Peyer's patch (tissue), 4 donors: Measurements from ENCODE around the gene WDR75. TPM values are rescaled to one million over a fixed set of nuclear protein-coding genes. Genes with fewer than 3 reads are reported as not detected.

Experiments used
- DNase-seq, 3 donors: peaks; one replicate each; pipeline ENCODE4 v3.0.0-alpha.2; 2017 to 2019
- H3K27ac ChIP-seq, 4 donors: fragments of 200-600 bp; sonication (generic); one replicate each; pipeline ENCODE4 v1.5.1; 2016 to 2019
- H3K27me3 ChIP-seq, 2 donors: fragments of 200-600 bp; sonication (generic); one replicate each; pipeline ENCODE4 v1.5.1; 2019
- H3K36me3 ChIP-seq, 3 donors: fragments of 200-600 bp; sonication (generic); one replicate each; pipeline ENCODE4 v1.5.1; 2016 to 2019
- H3K4me1 ChIP-seq, 4 donors: fragments of 200-600 bp; sonication (generic); one replicate each; pipeline ENCODE4 v1.5.1; 2016 to 2019
- H3K4me3 ChIP-seq, 4 donors: fragments of 200-600 bp; sonication (generic); 1 replicate in 3 of 4; 2 replicates in 1 of 4; pipeline ENCODE4 v1.5.1; 2016 to 2019; ENCODE audit warnings: mild to moderate bottlenecking in 1 of 4
- H3K9me3 ChIP-seq, 4 donors: fragments of 200-600 bp; sonication (generic); one replicate each; pipeline ENCODE4 v1.5.1; 2016 to 2019; ENCODE audit warnings: mild to moderate bottlenecking in 1 of 4
- POLR2A ChIP-seq, 2 donors: fragments of 450-650 bp; IDR thresholded peaks; one replicate each; pipeline ENCODE4 v1.5.1; 2017; ENCODE audit warnings: antibody characterized with exemption in 2 of 2, mild to moderate bottlenecking in 2 of 2, moderate library complexity in 2 of 2
- total RNA-seq, 4 donors: library from RNA; depleted of rRNA; stranded (reverse); fragments of >200 nt; gene quantifications; one replicate each; pipeline ENCODE4 v1.1.0, GENCODE V29; 2016
- TF ChIP-seq, protein P1 (sequence below), 6 experiments: fragments of 450-650 bp in 4 of 6; fragments of 200-600 bp in 2 of 6; sonication (generic) in 1 of 6; IDR thresholded peaks; one replicate each; pipeline ENCODE4 v1.5.1; 2017 to 2019; ENCODE audit warnings: antibody characterized with exemption in 6 of 6, mild to moderate bottlenecking in 3 of 6, moderate library complexity in 1 of 6

The WDR75 gene
- total RNA-seq, 4 donors from 2014 or later = 21.5 to 45.4 (median 32.3) TPM

- Histone ChIP-seq H3K4me1 (peaks cover 0 to 16% (median 8%) of the 10 kb centered on the region in 4 donors), H3K36me3 (no peaks in the 10 kb centered on the region), H3K4me3 (no peak overlapping the region), H3K27ac (no peak overlapping the region), H3K27me3 (no peaks in the 10 kb centered on the region), H3K9me3 (no peaks in the 10 kb centered on the region)
- peak in 1 of 3 donors; percentile 16 for DNase-seq
- TF ChIP-seq POLR2A (IDR thresholded peaks at IDR 0.05) = no peak
- TF ChIP-seq, protein P1, sequence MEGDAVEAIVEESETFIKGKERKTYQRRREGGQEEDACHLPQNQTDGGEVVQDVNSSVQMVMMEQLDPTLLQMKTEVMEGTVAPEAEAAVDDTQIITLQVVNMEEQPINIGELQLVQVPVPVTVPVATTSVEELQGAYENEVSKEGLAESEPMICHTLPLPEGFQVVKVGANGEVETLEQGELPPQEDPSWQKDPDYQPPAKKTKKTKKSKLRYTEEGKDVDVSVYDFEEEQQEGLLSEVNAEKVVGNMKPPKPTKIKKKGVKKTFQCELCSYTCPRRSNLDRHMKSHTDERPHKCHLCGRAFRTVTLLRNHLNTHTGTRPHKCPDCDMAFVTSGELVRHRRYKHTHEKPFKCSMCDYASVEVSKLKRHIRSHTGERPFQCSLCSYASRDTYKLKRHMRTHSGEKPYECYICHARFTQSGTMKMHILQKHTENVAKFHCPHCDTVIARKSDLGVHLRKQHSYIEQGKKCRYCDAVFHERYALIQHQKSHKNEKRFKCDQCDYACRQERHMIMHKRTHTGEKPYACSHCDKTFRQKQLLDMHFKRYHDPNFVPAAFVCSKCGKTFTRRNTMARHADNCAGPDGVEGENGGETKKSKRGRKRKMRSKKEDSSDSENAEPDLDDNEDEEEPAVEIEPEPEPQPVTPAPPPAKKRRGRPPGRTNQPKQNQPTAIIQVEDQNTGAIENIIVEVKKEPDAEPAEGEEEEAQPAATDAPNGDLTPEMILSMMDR (IDR thresholded peaks at IDR 0.05) = no peak
Measured at GRCh38 chr2:189442468-189442867, 1.2 kb downstream of the WDR75 start.

GRCh38 chr2:189444322-189444721, 3.0 kb downstream of the WDR75 start:
- Histone ChIP-seq H3K27ac (no peak overlapping the region), H3K4me1 (peaks cover 0 to 16% (median 8%) of the 10 kb centered on the region in 4 donors), H3K36me3 (peaks cover 0 to 13% (median 1%) of the 10 kb centered on the region in 3 donors), H3K4me3 (no peak overlapping the region), H3K27me3 (no peaks in the 10 kb centered on the region), H3K9me3 (no peaks in the 10 kb centered on the region)
- TF ChIP-seq POLR2A (IDR thresholded peaks at IDR 0.05) = no peak
- TF ChIP-seq, protein P1 (IDR thresholded peaks at IDR 0.05) = no peak
- DNase-seq = no peak

GRCh38 chr2:189446780-189447179, 5.5 kb downstream of the WDR75 start:
- no peak overlapping the region for H3K27ac ChIP-seq
- no peak for TF ChIP-seq POLR2A (IDR thresholded peaks at IDR 0.05)
- TF ChIP-seq, protein P1 (IDR thresholded peaks at IDR 0.05) = no peak
- H3K36me3 ChIP-seq = peaks cover 0 to 37% (median 3%) of the 10 kb centered on the region in 3 donors
- H3K27me3 ChIP-seq = no peaks in the 10 kb centered on the region
- peaks cover 0 to 12% (median 5%) of the 10 kb centered on the region in 4 donors for H3K4me1 ChIP-seq
- no peaks in the 10 kb centered on the region for H3K9me3 ChIP-seq
- H3K4me3 ChIP-seq = no peak overlapping the region
- DNase-seq = no peak

GRCh38 chr2:189454009-189454408, 12.7 kb downstream of the WDR75 start:
- no peak overlapping the region for H3K27ac ChIP-seq
- H3K9me3 ChIP-seq = no peaks in the 10 kb centered on the region

GRCh38 chr2:189465076-189465475, 23.8 kb downstream of the WDR75 start:
- TF ChIP-seq POLR2A (IDR thresholded peaks at IDR 0.05) = no peak
- TF ChIP-seq, protein P1 (IDR thresholded peaks at IDR 0.05) = no peak

More at GRCh38 chr2:189454009-189454408, 12.7 kb downstream of the WDR75 start:
- no peak for DNase-seq
- peaks cover 0 to 83% (median 3%) of the 10 kb centered on the region in 3 donors for H3K36me3 ChIP-seq
- no peaks in the 10 kb centered on the region for H3K27me3 ChIP-seq
- TF ChIP-seq, protein P1 (IDR thresholded peaks at IDR 0.05) = no peak
- TF ChIP-seq POLR2A (IDR thresholded peaks at IDR 0.05) = no peak
- H3K4me3 ChIP-seq = no peak overlapping the region
- H3K4me1 ChIP-seq = no peaks in the 10 kb centered on the region

More at GRCh38 chr2:189465076-189465475, 23.8 kb downstream of the WDR75 start:
- DNase-seq = no peak
- Histone ChIP-seq H3K27ac (no peak overlapping the region), H3K36me3 (peaks cover 0 to 74% (median 0%) of the 10 kb centered on the region in 3 donors), H3K27me3 (no peaks in the 10 kb centered on the region), H3K4me3 (no peak overlapping the region), H3K9me3 (no peaks in the 10 kb centered on the region), H3K4me1 (peaks cover 0 to 9% (median 0%) of the 10 kb centered on the region in 4 donors)
